ENCODE data around the gene PHPT1.
"Not testable (repeated sequence)": the region's sequence is repeated elsewhere in the genome, so short reads cannot be mapped to it uniquely, and the experiment has no call there.

Gene PHPT1

DNA sequence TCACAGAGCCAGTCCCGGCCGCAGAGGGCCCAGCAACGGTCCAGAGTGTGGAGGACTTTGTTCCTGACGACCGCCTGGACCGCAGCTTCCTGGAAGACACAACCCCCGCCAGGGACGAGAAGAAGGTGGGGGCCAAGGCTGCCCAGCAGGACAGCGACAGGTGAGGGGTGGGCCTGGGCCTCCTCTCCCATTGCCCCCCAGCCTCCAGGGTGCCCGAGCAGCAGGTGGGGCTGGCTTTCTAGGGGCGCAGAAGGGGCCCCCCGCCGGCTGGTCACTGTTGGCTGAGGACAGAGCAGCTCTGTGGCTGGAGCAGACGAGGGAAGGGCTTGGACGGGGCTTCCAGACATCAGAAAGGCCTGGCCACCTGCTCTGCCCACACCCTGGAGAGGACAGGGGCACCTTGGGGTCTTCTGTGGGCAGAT, 11.3 kb upstream of the PHPT1 start:
- H3K4me3 ChIP-seq (ENCODE audit: insufficient read depth, low read depth, low read length, poor library complexity, severe bottlenecking); H3K4me1 ChIP-seq (ENCODE audit: control insufficient read depth, insufficient read depth, low read length, poor library complexity, severe bottlenecking); H3K27me3 ChIP-seq (replicated peaks; ENCODE audit: control insufficient read depth, insufficient read depth, low read length, poor library complexity, severe bottlenecking); H3K27ac ChIP-seq (ENCODE audit: insufficient read depth, low read length, poor library complexity, severe bottlenecking); H3K36me3 ChIP-seq (ENCODE audit: control insufficient read depth, insufficient read depth, low read length); DNase-seq; H3K9me3 ChIP-seq (ENCODE audit: control insufficient read depth, low read length): not testable (repeated sequence)

DNA sequence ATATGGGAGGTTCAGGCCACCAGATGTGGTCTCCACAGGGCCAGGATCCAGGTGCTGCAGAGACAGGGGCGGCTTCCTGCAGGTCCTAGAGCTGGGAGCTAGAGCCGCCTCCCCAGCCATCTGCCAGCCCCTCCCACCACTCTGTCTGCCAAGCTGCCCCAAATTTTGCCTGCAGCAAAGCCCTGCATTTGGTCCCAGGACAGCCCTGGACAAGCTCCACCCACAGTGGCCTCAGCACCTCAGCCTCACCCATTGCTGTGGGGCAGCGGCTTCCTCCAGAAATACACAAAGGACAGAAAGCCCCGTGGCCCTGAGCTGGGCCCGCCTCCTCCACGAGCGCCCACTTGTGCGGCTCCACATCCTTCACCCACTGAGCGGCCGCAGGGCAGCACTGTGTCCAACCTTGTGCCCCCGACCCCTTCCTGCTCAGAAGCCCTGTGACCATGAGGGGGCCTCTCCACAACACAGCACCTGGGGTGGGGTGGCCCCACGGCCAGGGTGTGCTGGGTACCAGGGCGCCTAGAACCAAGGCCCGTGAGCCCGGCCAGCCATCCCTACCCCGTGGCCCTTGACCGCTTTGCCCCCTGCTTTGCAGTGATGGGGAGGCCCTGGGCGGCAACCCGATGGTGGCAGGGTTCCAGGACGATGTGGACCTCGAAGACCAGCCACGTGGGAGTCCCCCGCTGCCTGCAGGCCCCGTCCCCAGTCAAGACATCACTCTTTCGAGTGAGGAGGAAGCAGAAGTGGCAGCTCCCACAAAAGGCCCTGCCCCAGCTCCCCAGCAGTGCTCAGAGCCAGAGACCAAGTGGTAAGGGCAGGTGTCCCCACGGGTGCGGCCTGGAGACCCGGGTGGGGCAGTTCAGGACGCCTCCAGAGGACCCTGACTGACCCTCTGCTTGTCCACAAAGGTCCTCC, 10.6 kb upstream of the PHPT1 start:
- Histone ChIP-seq H3K36me3 (ENCODE audit: control insufficient read depth, insufficient read depth, low read length) (peaks cover 5% of the 10 kb centered on the region), H3K9me3 (ENCODE audit: control insufficient read depth, low read length) (no peaks in the 10 kb centered on the region), H3K27me3 (replicated peaks; ENCODE audit: control insufficient read depth, insufficient read depth, low read length, poor library complexity, severe bottlenecking) (no peaks in the 10 kb centered on the region), H3K4me3 (ENCODE audit: insufficient read depth, low read depth, low read length, poor library complexity, severe bottlenecking) (no peak overlapping the region), H3K4me1 (ENCODE audit: control insufficient read depth, insufficient read depth, low read length, poor library complexity, severe bottlenecking) (peaks cover 7% of the 10 kb centered on the region), H3K27ac (ENCODE audit: insufficient read depth, low read length, poor library complexity, severe bottlenecking) (no peak overlapping the region)
- DNase-seq = no peak

DNA sequence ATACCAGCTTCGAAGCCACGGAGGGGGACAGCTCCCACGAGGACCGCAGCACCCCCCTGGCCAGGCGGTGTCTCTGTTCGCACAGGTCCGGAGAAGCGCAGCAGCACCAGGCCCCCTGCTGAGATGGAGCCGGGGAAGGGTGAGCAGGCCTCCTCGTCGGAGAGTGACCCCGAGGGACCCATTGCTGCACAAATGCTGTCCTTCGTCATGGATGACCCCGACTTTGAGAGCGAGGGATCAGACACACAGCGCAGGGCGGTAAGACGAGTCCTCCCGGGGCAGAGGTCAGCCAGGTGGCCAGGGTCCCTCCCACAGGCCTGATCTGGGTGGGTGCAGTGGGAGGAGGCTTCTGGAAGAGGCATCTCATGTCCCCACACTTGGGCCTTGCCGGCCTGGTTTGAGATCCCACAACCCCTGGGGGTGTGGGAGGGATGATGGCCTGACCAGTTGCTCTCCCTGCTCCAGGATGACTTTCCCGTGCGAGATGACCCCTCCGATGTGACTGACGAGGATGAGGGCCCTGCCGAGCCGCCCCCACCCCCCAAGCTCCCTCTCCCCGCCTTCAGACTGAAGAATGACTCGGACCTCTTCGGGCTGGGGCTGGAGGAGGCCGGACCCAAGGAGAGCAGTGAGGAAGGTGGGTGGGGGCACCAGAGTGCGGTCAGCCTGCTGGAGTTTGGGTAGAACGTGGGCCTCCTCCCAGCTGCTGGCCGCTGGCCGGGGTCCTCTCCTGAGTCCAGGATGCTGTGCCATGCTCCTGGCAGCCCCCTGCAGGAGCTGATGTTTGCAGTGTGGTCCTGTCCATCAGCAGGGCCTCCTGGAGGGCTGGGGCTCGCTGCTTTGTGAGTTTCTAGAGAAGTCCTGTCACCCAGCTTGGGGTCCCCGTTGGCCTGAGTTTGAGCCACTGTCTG, 9.7 kb upstream of the PHPT1 start:
- H3K27me3 ChIP-seq (replicated peaks; ENCODE audit: control insufficient read depth, insufficient read depth, low read length, poor library complexity, severe bottlenecking) = peaks cover 6% of the 10 kb centered on the region
- H3K27ac ChIP-seq (ENCODE audit: insufficient read depth, low read length, poor library complexity, severe bottlenecking) = no peak overlapping the region
- H3K36me3 ChIP-seq (ENCODE audit: control insufficient read depth, insufficient read depth, low read length) = peaks cover 5% of the 10 kb centered on the region
- H3K9me3 ChIP-seq (ENCODE audit: control insufficient read depth, low read length) = no peaks in the 10 kb centered on the region
- DNase-seq = no peak
- H3K4me3 ChIP-seq (ENCODE audit: insufficient read depth, low read depth, low read length, poor library complexity, severe bottlenecking) = no peak overlapping the region
- H3K4me1 ChIP-seq (ENCODE audit: control insufficient read depth, insufficient read depth, low read length, poor library complexity, severe bottlenecking) = peaks cover 15% of the 10 kb centered on the region

DNA sequence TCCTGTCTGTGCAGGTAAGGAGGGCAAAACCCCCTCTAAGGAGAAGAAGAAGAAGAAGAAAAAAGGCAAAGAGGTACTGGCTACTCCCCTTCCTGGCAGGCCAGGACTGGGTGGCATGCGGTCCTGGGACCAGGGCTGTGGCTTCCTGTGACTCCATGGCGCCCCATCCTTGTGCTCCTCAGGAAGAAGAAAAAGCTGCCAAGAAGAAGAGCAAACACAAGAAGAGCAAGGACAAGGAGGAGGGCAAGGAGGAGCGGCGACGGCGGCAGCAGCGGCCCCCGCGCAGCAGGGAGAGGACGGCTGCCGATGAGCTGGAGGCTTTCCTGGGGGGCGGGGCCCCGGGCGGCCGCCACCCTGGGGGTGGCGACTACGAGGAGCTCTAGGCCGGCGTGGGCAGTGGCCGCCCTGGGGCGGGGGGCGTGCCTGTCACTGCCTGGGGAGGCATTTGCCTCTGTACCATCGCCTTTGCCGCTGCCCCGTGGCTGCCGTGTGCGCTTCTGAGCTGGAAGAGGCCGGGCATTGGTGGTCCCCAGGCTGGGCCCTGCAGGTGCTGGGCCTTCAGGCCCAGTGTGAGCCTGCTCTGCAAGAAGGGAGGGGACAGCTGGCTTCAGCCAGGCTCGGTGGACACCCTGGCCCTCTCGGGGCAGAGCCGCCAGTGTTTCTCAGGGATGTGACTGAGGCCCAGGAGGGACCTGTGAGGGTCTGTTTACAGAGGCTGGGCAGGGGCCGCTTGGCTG, 8.9 kb upstream of the PHPT1 start:
- DNase-seq = no peak
- Histone ChIP-seq H3K9me3 (ENCODE audit: control insufficient read depth, low read length) (no peaks in the 10 kb centered on the region), H3K27ac (ENCODE audit: insufficient read depth, low read length, poor library complexity, severe bottlenecking) (no peak overlapping the region), H3K27me3 (replicated peaks; ENCODE audit: control insufficient read depth, insufficient read depth, low read length, poor library complexity, severe bottlenecking) (peaks cover 12% of the 10 kb centered on the region), H3K4me3 (ENCODE audit: insufficient read depth, low read depth, low read length, poor library complexity, severe bottlenecking) (no peak overlapping the region), H3K36me3 (ENCODE audit: control insufficient read depth, insufficient read depth, low read length) (peaks cover 5% of the 10 kb centered on the region), H3K4me1 (ENCODE audit: control insufficient read depth, insufficient read depth, low read length, poor library complexity, severe bottlenecking) (peaks cover 20% of the 10 kb centered on the region)

DNA sequence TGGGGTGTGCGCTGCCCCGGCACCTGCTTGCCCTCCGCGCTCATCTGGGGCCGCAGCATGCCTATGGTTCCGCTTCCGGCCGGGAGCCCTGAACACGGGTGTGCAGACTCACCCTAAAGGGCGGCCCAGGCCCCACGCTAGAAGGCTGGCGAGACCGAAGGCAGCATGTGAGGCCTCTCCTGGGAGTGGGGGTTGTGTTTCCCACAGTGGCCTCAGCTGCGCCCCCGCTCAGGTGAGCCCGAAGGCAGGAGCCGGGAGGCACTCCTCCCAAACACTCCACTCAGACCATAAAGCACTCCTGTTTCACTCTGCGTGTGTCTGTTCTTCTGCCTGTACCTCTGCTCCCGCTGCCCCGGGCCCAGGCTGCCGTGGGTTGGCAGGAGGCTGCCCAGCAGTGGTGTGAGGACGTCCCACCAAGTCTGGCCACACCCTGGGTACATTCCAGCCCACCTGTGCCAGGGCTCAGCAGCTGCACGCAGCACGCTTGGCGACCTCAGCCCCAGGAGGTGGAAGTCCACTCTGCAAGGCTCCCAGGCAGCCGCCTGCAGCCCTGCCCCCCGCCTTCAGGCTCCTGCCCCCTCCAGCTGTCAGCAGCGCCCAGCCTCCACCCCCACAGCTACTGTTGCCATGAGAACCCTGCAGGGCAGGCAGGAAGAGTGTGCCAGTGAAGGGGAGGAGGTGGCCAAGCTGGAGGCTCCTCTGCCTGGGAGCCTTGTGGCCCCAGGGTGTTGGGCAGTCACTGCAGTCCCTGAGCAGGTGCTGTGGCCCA, 8.1 kb upstream of the PHPT1 start:
- H3K27me3 ChIP-seq (replicated peaks; ENCODE audit: control insufficient read depth, insufficient read depth, low read length, poor library complexity, severe bottlenecking) = peaks cover 19% of the 10 kb centered on the region
- H3K4me1 ChIP-seq (ENCODE audit: control insufficient read depth, insufficient read depth, low read length, poor library complexity, severe bottlenecking) = peaks cover 22% of the 10 kb centered on the region
- H3K36me3 ChIP-seq (ENCODE audit: control insufficient read depth, insufficient read depth, low read length) = peaks cover 5% of the 10 kb centered on the region
- DNase-seq = no peak
- H3K9me3 ChIP-seq (ENCODE audit: control insufficient read depth, low read length) = no peaks in the 10 kb centered on the region
- H3K27ac ChIP-seq (ENCODE audit: insufficient read depth, low read length, poor library complexity, severe bottlenecking) = no peak overlapping the region
- H3K4me3 ChIP-seq (ENCODE audit: insufficient read depth, low read depth, low read length, poor library complexity, severe bottlenecking) = no peak overlapping the region

DNA sequence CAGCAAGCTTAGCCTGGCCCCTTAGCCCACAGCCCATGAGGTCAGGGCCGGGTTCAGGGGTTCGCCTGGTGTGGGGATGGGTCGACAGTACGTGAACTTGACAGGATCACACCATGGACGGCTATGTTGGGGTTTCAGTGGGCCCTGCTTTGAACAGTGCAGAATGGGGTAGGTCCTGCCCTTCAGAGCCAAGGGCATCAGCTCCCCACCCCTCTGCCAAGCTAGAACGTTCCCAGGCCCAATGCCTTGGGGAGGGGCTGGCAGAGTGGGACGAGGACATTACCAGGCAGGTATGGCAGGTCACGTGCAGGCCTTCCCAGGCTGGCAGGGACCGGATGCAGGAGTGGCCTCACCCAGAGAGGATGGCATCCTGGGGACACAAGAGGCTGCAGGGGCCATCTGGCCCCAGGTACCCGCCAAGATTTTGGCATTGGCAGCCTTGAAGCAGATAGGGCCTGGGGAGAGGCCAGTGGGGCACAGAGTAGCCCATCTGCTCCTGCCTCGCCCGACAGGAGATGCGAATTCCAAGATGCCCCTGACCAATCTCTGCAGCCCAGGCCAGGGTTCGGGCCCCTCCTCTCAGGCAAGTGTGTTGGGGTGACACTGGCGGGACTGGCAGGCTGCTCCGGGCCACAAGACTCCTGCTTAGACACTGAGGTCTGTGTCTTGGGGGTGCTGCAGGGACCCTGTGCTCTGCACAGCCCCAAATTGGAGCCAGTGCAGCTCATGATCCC, 7.4 kb upstream of the PHPT1 start:
- H3K4me1 ChIP-seq (ENCODE audit: control insufficient read depth, insufficient read depth, low read length, poor library complexity, severe bottlenecking) = peaks cover 25% of the 10 kb centered on the region
- H3K9me3 ChIP-seq (ENCODE audit: control insufficient read depth, low read length); H3K27ac ChIP-seq (ENCODE audit: insufficient read depth, low read length, poor library complexity, severe bottlenecking); H3K36me3 ChIP-seq (ENCODE audit: control insufficient read depth, insufficient read depth, low read length); DNase-seq: not testable (repeated sequence)
- H3K4me3 ChIP-seq (ENCODE audit: insufficient read depth, low read depth, low read length, poor library complexity, severe bottlenecking) = peak overlapping the region; percentile 78
- H3K27me3 ChIP-seq (replicated peaks; ENCODE audit: control insufficient read depth, insufficient read depth, low read length, poor library complexity, severe bottlenecking) = peaks cover 24% of the 10 kb centered on the region

DNA sequence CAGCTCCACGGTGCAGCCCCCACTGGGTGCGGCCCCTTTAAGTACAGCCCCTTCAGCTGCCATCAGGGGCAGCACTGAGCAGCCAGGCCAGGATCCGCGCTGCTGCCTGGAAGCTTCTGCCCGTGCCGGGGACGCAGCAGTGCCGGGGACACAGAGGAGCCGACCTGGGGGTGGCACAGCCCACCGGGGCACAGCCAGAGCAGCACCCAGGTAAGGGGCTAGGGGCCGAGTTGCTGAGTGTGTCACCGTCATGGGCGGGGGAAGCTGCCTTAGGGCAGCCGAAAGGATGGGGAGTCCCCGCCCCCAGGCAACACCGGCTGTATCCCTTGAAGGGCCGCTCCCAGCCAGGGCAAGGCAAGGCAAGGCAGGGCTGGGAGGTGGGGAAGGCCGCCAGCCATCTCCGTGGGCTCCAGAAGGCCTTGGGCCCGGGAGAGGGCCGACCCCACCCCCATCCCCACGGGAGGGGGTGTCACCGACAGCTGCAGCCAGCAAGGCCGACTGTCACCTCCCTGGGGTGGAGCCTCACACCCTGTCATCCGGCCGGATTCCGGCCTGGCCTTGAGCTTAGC, 6.7 kb upstream of the PHPT1 start, which contains the start of gene AJM1:
Gene AJM1 (plus strand): TSS at position 99 of the 569 bp plus-strand sequence. CDS start 1,937 bp downstream, outside the sequence.
- Histone ChIP-seq H3K4me1 (ENCODE audit: control insufficient read depth, insufficient read depth, low read length, poor library complexity, severe bottlenecking) (peaks cover 29% of the 10 kb centered on the region), H3K27me3 (replicated peaks; ENCODE audit: control insufficient read depth, insufficient read depth, low read length, poor library complexity, severe bottlenecking) (peaks cover 26% of the 10 kb centered on the region), H3K4me3 (ENCODE audit: insufficient read depth, low read depth, low read length, poor library complexity, severe bottlenecking) (peak within 1 kb of the TSS; percentile 78)
- H3K36me3 ChIP-seq (ENCODE audit: control insufficient read depth, insufficient read depth, low read length); H3K9me3 ChIP-seq (ENCODE audit: control insufficient read depth, low read length); H3K27ac ChIP-seq (ENCODE audit: insufficient read depth, low read length, poor library complexity, severe bottlenecking): not testable (repeated sequence)
- peak; percentile 57 to 69 (median 63) for DNase-seq

DNA sequence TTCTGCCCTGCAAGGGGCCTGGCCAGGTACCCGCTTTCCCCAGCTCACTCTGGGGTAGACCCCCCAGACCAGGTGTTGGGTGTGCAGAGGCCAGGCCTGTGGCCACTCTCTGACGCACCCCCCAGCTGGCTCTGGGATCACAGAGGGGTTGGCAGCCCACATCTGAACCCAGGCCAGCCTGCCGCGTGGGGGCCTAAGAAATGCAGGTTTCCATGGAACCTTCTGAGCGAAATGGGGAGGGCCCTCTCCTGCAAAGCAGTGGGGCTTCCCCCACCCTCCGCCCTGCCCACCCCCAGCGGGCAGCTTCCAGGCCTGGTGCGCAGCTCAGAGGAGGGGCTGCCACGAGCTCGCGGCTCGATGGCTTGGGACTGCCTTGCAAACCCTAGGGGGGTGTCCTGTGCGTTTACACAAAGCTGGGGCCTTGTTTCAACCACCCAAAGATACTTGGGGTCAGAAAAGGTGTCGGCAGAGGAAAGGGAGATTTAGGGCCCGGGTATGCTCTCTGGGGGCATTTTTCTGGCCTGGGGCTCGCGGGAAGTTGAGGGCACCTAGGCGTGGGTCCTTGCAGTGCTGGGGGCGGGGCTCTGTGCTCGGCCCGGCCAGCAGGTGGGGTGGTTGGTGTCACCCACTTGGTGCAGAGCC, 5.9 kb upstream of the PHPT1 start:
- H3K9me3 ChIP-seq (ENCODE audit: control insufficient read depth, low read length); H3K27ac ChIP-seq (ENCODE audit: insufficient read depth, low read length, poor library complexity, severe bottlenecking); DNase-seq; H3K4me3 ChIP-seq (ENCODE audit: insufficient read depth, low read depth, low read length, poor library complexity, severe bottlenecking); H3K36me3 ChIP-seq (ENCODE audit: control insufficient read depth, insufficient read depth, low read length): not testable (repeated sequence)
- peaks cover 32% of the 10 kb centered on the region for H3K27me3 ChIP-seq (replicated peaks; ENCODE audit: control insufficient read depth, insufficient read depth, low read length, poor library complexity, severe bottlenecking)
- H3K4me1 ChIP-seq (ENCODE audit: control insufficient read depth, insufficient read depth, low read length, poor library complexity, severe bottlenecking) = peaks cover 37% of the 10 kb centered on the region

All from effector memory CD4-positive, alpha-beta T cell (primary cell).